Measurements from ENCODE around the gene RAD51AP1. TPM values are rescaled to one million over a fixed set of nuclear protein-coding genes. Genes with fewer than 3 reads are reported as not detected.
A peak's percentile ranks its signal among the peaks of the same experiment; 100 is the strongest.
"Not testable (repeated sequence)": the region's sequence is repeated elsewhere in the genome, so short reads cannot be mapped to it uniquely, and the experiment has no call there.

Gene RAD51AP1
- polyA plus RNA-seq, 2 donors: 2.6 to 7.0 TPM

- not testable (repeated sequence) for H3K27me3 ChIP-seq (ENCODE audit: control insufficient read depth in 1 of 2, insufficient read depth in 2 of 2, low read length in 2 of 2); H3K27ac ChIP-seq (ENCODE audit: low read depth in 2 of 2, low read length in 1 of 2); H3K4me1 ChIP-seq (ENCODE audit: control insufficient read depth in 2 of 2, insufficient read depth in 2 of 2, low read length in 1 of 2); H3K9me3 ChIP-seq (ENCODE audit: control insufficient read depth in 2 of 2, insufficient read depth in 1 of 2, low read depth in 1 of 2, low read length in 1 of 2); H3K4me3 ChIP-seq (ENCODE audit: low read depth in 1 of 2, low read length in 2 of 2); H3K36me3 ChIP-seq (ENCODE audit: control insufficient read depth in 2 of 2, insufficient read depth in 2 of 2, low read length in 1 of 2)
- 38 to 47% methylated on average over 6 to 12 of the region's 12 CpGs for WGBS, 2 donors
These were observed 29.4 kb upstream of the RAD51AP1 start for GRCh38 chr12:4509269-4509668.

DNA sequence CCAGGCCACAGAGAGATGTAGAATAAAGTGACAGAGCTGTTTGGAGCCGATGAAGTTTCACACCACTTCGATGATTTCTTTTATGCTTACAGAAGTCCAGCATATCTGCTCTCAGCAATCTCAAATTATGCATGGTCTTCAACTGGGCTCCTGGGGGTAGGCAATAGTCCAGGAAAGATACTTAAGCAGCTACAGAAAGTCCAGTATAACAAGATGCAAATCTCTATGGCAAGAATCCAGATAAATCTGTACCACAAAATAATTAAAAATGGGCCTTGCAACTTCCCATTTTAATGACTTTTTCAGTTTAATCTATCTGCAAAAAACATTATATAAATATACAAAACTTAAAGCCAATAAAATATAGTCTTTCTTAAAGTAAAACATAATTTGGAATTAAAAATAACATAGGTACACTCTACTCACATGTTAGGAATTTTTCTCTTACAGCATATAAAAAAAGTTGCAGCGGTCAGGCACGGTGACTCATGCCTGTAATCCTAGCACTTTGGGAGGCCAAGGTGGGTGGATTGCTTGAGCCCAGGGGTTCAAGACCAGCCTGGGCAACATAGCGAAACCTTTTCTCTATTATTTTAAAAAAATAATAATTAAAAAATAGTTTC, 20.5 kb upstream of the RAD51AP1 start:
- WGBS, 2 donors: 81 to 87% methylated on average over 5 of the region's 5 CpGs
- Histone ChIP-seq H3K36me3 (ENCODE audit: control insufficient read depth in 2 of 2, insufficient read depth in 2 of 2, low read length in 1 of 2) (peaks cover 2% of the 10 kb centered on the region in 2 donors), H3K27me3 (ENCODE audit: control insufficient read depth in 1 of 2, insufficient read depth in 2 of 2, low read length in 2 of 2) (no peaks in the 10 kb centered on the region), H3K4me1 (ENCODE audit: control insufficient read depth in 2 of 2, insufficient read depth in 2 of 2, low read length in 1 of 2) (no peaks in the 10 kb centered on the region), H3K9me3 (ENCODE audit: control insufficient read depth in 2 of 2, insufficient read depth in 1 of 2, low read depth in 1 of 2, low read length in 1 of 2) (no peaks in the 10 kb centered on the region), H3K27ac (ENCODE audit: low read depth in 2 of 2, low read length in 1 of 2) (no peak overlapping the region), H3K4me3 (ENCODE audit: low read depth in 1 of 2, low read length in 2 of 2) (no peak overlapping the region)

GRCh38 chr12:4523443-4523842, 15.2 kb upstream of the RAD51AP1 start:
- H3K27me3 ChIP-seq (ENCODE audit: control insufficient read depth in 1 of 2, insufficient read depth in 2 of 2, low read length in 2 of 2); H3K4me3 ChIP-seq (ENCODE audit: low read depth in 1 of 2, low read length in 2 of 2); H3K36me3 ChIP-seq (ENCODE audit: control insufficient read depth in 2 of 2, insufficient read depth in 2 of 2, low read length in 1 of 2); H3K9me3 ChIP-seq (ENCODE audit: control insufficient read depth in 2 of 2, insufficient read depth in 1 of 2, low read depth in 1 of 2, low read length in 1 of 2); H3K27ac ChIP-seq (ENCODE audit: low read depth in 2 of 2, low read length in 1 of 2); H3K4me1 ChIP-seq (ENCODE audit: control insufficient read depth in 2 of 2, insufficient read depth in 2 of 2, low read length in 1 of 2): not testable (repeated sequence)
- 96 to 98% methylated on average over 7 of the region's 7 CpGs for WGBS, 2 donors

DNA sequence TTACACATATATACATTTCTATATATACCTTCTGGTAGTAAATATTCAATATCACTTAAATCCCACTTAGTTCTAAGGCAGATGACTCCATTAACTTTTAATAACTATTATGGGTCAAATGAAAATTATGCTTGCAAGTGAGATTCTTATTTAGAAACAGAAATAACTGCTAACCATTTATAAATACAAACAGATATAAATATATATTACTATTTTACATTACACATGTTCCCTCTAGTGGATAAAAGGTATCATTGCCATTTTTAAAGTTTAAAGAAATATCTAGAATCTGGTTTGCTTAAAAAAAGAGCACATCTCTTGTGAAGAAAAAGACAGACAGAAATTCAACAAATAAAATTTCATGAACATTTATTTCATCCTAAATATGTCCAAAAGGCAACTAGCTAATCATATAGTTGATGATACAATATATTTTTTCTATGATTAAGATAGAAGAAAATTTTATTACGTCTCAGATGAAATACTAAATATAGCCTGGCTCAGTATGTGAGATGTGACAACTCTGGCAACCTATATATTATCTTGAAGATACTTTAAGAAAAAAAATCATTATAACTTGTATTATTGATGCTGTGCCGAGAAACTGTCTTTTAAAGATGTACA, 11.7 kb upstream of the RAD51AP1 start:
- WGBS, 2 donors: 97 to 99% methylated on average over 2 of the region's 2 CpGs
- no peak overlapping the region for H3K4me3 ChIP-seq (ENCODE audit: low read depth in 1 of 2, low read length in 2 of 2)
- H3K27ac ChIP-seq (ENCODE audit: low read depth in 2 of 2, low read length in 1 of 2): no peak overlapping the region
- no peaks in the 10 kb centered on the region for H3K4me1 ChIP-seq (ENCODE audit: control insufficient read depth in 2 of 2, insufficient read depth in 2 of 2, low read length in 1 of 2)
- no peaks in the 10 kb centered on the region for H3K9me3 ChIP-seq (ENCODE audit: control insufficient read depth in 2 of 2, insufficient read depth in 1 of 2, low read depth in 1 of 2, low read length in 1 of 2)
- H3K27me3 ChIP-seq (ENCODE audit: control insufficient read depth in 1 of 2, insufficient read depth in 2 of 2, low read length in 2 of 2): no peaks in the 10 kb centered on the region
- no peaks in the 10 kb centered on the region for H3K36me3 ChIP-seq (ENCODE audit: control insufficient read depth in 2 of 2, insufficient read depth in 2 of 2, low read length in 1 of 2)

DNA sequence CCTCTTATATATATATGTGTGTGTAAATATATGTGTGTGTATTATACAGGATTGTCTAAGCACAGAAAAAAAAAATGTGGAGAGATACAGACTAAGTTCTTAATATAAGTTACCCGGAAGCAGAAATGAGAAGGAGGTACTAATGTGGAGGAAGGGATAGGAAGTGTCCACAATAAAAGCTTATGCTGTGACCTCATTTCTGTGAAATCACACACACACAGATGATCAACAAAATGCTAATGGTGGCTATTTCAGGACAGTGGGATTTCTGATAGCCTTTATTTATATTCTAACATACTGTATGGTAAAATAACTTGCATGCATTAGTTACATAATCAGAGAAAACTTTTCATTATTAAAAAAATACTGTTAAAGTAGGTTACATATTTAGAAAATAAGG, 8.5 kb upstream of the RAD51AP1 start:
- no peak overlapping the region for H3K27ac ChIP-seq (ENCODE audit: low read depth in 2 of 2, low read length in 1 of 2)
- H3K9me3 ChIP-seq (ENCODE audit: control insufficient read depth in 2 of 2, insufficient read depth in 1 of 2, low read depth in 1 of 2, low read length in 1 of 2): no peaks in the 10 kb centered on the region
- H3K4me3 ChIP-seq (ENCODE audit: low read depth in 1 of 2, low read length in 2 of 2): no peak overlapping the region
- H3K27me3 ChIP-seq (ENCODE audit: control insufficient read depth in 1 of 2, insufficient read depth in 2 of 2, low read length in 2 of 2): no peaks in the 10 kb centered on the region
- no peaks in the 10 kb centered on the region for H3K36me3 ChIP-seq (ENCODE audit: control insufficient read depth in 2 of 2, insufficient read depth in 2 of 2, low read length in 1 of 2)
- 78 to 91% methylated on average over 1 of the region's 1 CpG for WGBS, 2 donors
- no peaks in the 10 kb centered on the region for H3K4me1 ChIP-seq (ENCODE audit: control insufficient read depth in 2 of 2, insufficient read depth in 2 of 2, low read length in 1 of 2)

DNA sequence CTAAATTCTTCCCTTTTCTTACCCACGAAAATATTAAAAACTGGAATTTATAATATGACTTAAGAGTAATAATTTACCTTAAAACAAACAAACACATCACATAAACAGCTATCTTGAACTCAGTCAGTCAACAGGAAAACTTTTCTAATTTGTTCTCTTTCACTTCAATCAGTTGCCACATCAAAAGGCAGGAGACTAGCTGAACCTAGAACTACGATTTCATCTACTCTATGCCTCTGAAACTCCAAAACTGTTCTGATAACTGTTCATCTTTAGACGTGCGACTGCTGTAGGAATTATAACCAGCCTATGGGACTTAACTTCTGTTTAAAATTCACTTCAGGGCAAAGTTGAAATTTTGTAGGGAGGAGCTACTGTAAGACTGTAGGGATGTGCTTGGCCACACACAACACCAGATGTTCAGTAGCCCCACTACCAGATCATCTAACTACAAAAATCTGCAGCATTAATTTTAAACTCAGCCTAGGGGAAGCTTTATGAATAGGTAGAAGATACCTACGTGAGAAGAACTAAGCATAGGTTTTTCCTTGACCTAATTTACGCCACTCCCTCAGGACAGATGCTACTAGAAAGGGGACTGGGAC, 7.6 kb upstream of the RAD51AP1 start:
- WGBS, 2 donors: 77 to 83% methylated on average over 6 of the region's 6 CpGs
- H3K9me3 ChIP-seq (ENCODE audit: control insufficient read depth in 2 of 2, insufficient read depth in 1 of 2, low read depth in 1 of 2, low read length in 1 of 2): no peaks in the 10 kb centered on the region
- no peaks in the 10 kb centered on the region for H3K27me3 ChIP-seq (ENCODE audit: control insufficient read depth in 1 of 2, insufficient read depth in 2 of 2, low read length in 2 of 2)
- H3K27ac ChIP-seq (ENCODE audit: low read depth in 2 of 2, low read length in 1 of 2): no peak overlapping the region
- H3K4me1 ChIP-seq (ENCODE audit: control insufficient read depth in 2 of 2, insufficient read depth in 2 of 2, low read length in 1 of 2): no peaks in the 10 kb centered on the region
- no peaks in the 10 kb centered on the region for H3K36me3 ChIP-seq (ENCODE audit: control insufficient read depth in 2 of 2, insufficient read depth in 2 of 2, low read length in 1 of 2)
- H3K4me3 ChIP-seq (ENCODE audit: low read depth in 1 of 2, low read length in 2 of 2): no peak overlapping the region

DNA sequence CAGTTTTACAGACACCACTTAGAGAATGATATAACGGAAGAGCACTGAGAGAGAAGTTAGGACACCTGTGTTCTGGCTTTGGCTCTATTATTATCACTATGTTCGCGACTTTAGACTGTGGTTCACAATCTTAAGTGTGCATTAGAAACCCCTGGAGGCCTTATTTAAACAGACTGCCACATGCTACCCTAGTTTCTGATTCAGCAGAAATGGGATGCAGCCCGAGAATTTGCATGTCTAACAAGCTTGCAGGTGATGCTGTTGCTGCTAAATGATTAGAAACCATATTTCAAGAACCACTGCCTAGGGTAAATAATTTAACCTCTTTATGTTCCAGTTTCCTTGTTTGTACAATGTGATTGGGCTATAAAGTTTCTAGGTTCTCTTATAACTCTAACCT, 3.6 kb upstream of the RAD51AP1 start:
- Histone ChIP-seq H3K36me3 (ENCODE audit: control insufficient read depth in 2 of 2, insufficient read depth in 2 of 2, low read length in 1 of 2) (no peaks in the 10 kb centered on the region), H3K4me3 (ENCODE audit: low read depth in 1 of 2, low read length in 2 of 2) (no peak overlapping the region), H3K27ac (ENCODE audit: low read depth in 2 of 2, low read length in 1 of 2) (no peak overlapping the region), H3K4me1 (ENCODE audit: control insufficient read depth in 2 of 2, insufficient read depth in 2 of 2, low read length in 1 of 2) (no peaks in the 10 kb centered on the region), H3K27me3 (ENCODE audit: control insufficient read depth in 1 of 2, insufficient read depth in 2 of 2, low read length in 2 of 2) (no peaks in the 10 kb centered on the region), H3K9me3 (ENCODE audit: control insufficient read depth in 2 of 2, insufficient read depth in 1 of 2, low read depth in 1 of 2, low read length in 1 of 2) (no peaks in the 10 kb centered on the region)
- 91 to 96% methylated on average over 4 of the region's 4 CpGs for WGBS, 2 donors

- no peak overlapping the region for H3K27ac ChIP-seq (ENCODE audit: low read depth in 2 of 2, low read length in 1 of 2)
- H3K4me3 ChIP-seq (ENCODE audit: low read depth in 1 of 2, low read length in 2 of 2): no peak overlapping the region
- 72 to 75% methylated on average over 2 of the region's 2 CpGs for WGBS, 2 donors
- H3K4me1 ChIP-seq (ENCODE audit: control insufficient read depth in 2 of 2, insufficient read depth in 2 of 2, low read length in 1 of 2): no peaks in the 10 kb centered on the region
- H3K9me3 ChIP-seq (ENCODE audit: control insufficient read depth in 2 of 2, insufficient read depth in 1 of 2, low read depth in 1 of 2, low read length in 1 of 2): no peaks in the 10 kb centered on the region
- H3K36me3 ChIP-seq (ENCODE audit: control insufficient read depth in 2 of 2, insufficient read depth in 2 of 2, low read length in 1 of 2): no peaks in the 10 kb centered on the region
- no peaks in the 10 kb centered on the region for H3K27me3 ChIP-seq (ENCODE audit: control insufficient read depth in 1 of 2, insufficient read depth in 2 of 2, low read length in 2 of 2)
These were observed 2.8 kb upstream of the RAD51AP1 start for GRCh38 chr12:4535871-4536270.

DNA sequence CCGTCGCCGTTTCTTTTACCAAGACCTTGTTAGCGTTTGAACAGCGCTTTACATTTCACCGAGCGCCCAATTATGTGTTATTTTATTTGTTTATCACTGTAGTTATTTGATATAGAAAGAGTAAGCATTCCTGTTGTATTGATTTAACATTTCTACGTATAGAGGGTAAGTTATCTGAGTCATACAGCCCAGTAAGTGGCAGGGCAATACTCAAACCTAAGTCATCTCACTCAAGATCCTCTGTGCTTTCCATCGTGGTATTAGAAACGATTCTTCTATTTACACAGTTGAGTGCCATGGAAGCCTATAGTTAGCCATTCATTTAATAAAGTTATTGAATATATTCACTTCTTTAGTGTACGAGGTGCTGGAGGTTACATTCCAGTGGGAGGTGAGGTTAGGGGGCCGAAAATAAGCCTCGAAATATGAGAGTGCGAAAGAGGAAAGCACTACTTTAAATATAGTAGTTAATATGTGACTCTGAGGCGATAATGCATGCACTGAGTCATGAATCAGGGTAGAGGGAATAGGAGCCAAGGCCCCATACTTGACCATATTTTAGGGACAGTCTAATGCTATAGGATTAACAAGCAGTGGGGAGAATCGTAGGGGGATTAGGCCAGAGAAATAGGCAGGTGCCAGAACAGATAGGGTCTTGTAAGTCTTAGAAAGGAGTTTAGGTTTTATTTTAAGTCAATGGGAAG, 629 bp downstream of the RAD51AP1 start:
- 7 to 11% methylated on average over 16 of the region's 16 CpGs for WGBS, 2 donors
- no peaks in the 10 kb centered on the region for H3K36me3 ChIP-seq (ENCODE audit: control insufficient read depth in 2 of 2, insufficient read depth in 2 of 2, low read length in 1 of 2)
- H3K4me1 ChIP-seq (ENCODE audit: control insufficient read depth in 2 of 2, insufficient read depth in 2 of 2, low read length in 1 of 2): no peaks in the 10 kb centered on the region
- no peak overlapping the region for H3K27ac ChIP-seq (ENCODE audit: low read depth in 2 of 2, low read length in 1 of 2)
- peak overlapping the region; percentile 67 to 99 for H3K4me3 ChIP-seq (ENCODE audit: low read depth in 1 of 2, low read length in 2 of 2)
- H3K27me3 ChIP-seq (ENCODE audit: control insufficient read depth in 1 of 2, insufficient read depth in 2 of 2, low read length in 2 of 2): no peaks in the 10 kb centered on the region
- no peaks in the 10 kb centered on the region for H3K9me3 ChIP-seq (ENCODE audit: control insufficient read depth in 2 of 2, insufficient read depth in 1 of 2, low read depth in 1 of 2, low read length in 1 of 2)

Measured in esophagus (tissue), 2 donors.